ENCODE results near the gene EPM2AIP1. TPM values are rescaled to one million over a fixed set of nuclear protein-coding genes. Genes with fewer than 3 reads are reported as not detected.

The EPM2AIP1 gene
- total and polyA plus RNA-seq, 9 of the 15 experiments (the other 6 are each of a cell fraction or from before 2014, with no cell fraction given): 6.7 to 44.8 (median 25.2) TPM

- TF ChIP-seq CREB3 (tag; conservative IDR thresholded peaks at IDR 0.05; ENCODE audit: low read depth): peak; percentile 71; the same call in 1 of the 2 replicates
- peak; percentile 96 for TF ChIP-seq NKRF (IDR thresholded peaks at IDR 0.05; ENCODE audit: borderline replicate concordance)
- TF ChIP-seq ZNF324 (CRISPR knock-in tag; IDR thresholded peaks at IDR 0.05): 0 out of 2 replicates have a peak, but pooled peaks have one; percentile 17
- peak; percentile 92; the same call in 1 of the 2 replicates for TF ChIP-seq ERF (CRISPR knock-in tag; IDR thresholded peaks at IDR 0.05)
- TF ChIP-seq NONO (IDR thresholded peaks at IDR 0.05; ENCODE audit: low read depth in 2 of 2, low read length in 1 of 2): 0 out of 4 replicates have a peak, but pooled peaks of 1 of the 2 experiments have one; percentile 19
- peak; percentile 30; the same call in 1 of the 2 replicates for TF ChIP-seq GTF2E2 (tag; IDR thresholded peaks at IDR 0.05)
- TF ChIP-seq CHD2 (IDR thresholded peaks at IDR 0.05; ENCODE audit: low read depth, low read length): peak; percentile 87
- peak; percentile 97 for TF ChIP-seq ATF6 (CRISPR knock-in tag; IDR thresholded peaks at IDR 0.05)
- peak; percentile 94 for TF ChIP-seq PBX2 (CRISPR knock-in tag; IDR thresholded peaks at IDR 0.05; ENCODE audit: low read depth)
- TF ChIP-seq PBX2 (tag; conservative IDR thresholded peaks at IDR 0.05; ENCODE audit: low read depth): peak; percentile 100
- peak; percentile 18 for TF ChIP-seq CCNT2 (IDR thresholded peaks at IDR 0.05; ENCODE audit: borderline replicate concordance, extremely low read depth, insufficient read length, low read depth, low read length)
- TF ChIP-seq E2F1 (CRISPR knock-in tag; IDR thresholded peaks at IDR 0.05): peak; percentile 90
- TF ChIP-seq ZNF134 (CRISPR knock-in tag; conservative IDR thresholded peaks at IDR 0.05): 0 out of 2 replicates have a peak, but pooled peaks have one; percentile 24
- peak; percentile 29; the same call in 1 of the 2 replicates for TF ChIP-seq ZNF655 (CRISPR knock-in tag; IDR thresholded peaks at IDR 0.05)
These were observed 674 bp upstream of the EPM2AIP1 start, which contains the start of gene MLH1 (continued) for GRCh38 chr3:36993326-36994283.
